Spleen (tissue), 7 donors: ENCODE data around the gene NMNAT1.
"Not testable (repeated sequence)": the region's sequence is repeated elsewhere in the genome, so short reads cannot be mapped to it uniquely, and the experiment has no call there.

ENCODE experiments used
- POLR2A ChIP-seq, 3 donors: fragments of 450-650 bp; IDR thresholded peaks; one replicate each; pipeline ENCODE4 v1.5.1; 2017; ENCODE audit warnings: antibody characterized with exemption in 3 of 3, mild to moderate bottlenecking in 1 of 3
- POLR2AphosphoS5 ChIP-seq, 3 donors: sonication (generic); formaldehyde crosslinking; IDR thresholded peaks; one replicate each; pipeline ENCODE4 v1.5.1; 2017; ENCODE audit warnings: antibody characterized with exemption in 3 of 3
- TF ChIP-seq, protein P1 (sequence below), 11 experiments: fragments of 200-600 bp in 7 of 11; fragments of 450-650 bp in 4 of 11; sonication (generic) in 4 of 11; IDR thresholded peaks in 8 of 11; conservative IDR thresholded peaks in 3 of 11; 1 replicate in 7 of 11; 2 replicates in 4 of 11; pipeline versions ENCODE4 v1.4.0 to v1.8.0; 2016 to 2021; ENCODE audit warnings: antibody characterized with exemption in 11 of 11, inconsistent platforms in 4 of 11, mild to moderate bottlenecking in 1 of 11
- donor health status: DM: no; HTN: no; CAD: no; lungs with moderate emphysema.
- donor health status: DM: no; HTN: no; CAD: no.
- donor health status: DM: no; HTN: no; CAD: no.

- TF ChIP-seq, protein P1, sequence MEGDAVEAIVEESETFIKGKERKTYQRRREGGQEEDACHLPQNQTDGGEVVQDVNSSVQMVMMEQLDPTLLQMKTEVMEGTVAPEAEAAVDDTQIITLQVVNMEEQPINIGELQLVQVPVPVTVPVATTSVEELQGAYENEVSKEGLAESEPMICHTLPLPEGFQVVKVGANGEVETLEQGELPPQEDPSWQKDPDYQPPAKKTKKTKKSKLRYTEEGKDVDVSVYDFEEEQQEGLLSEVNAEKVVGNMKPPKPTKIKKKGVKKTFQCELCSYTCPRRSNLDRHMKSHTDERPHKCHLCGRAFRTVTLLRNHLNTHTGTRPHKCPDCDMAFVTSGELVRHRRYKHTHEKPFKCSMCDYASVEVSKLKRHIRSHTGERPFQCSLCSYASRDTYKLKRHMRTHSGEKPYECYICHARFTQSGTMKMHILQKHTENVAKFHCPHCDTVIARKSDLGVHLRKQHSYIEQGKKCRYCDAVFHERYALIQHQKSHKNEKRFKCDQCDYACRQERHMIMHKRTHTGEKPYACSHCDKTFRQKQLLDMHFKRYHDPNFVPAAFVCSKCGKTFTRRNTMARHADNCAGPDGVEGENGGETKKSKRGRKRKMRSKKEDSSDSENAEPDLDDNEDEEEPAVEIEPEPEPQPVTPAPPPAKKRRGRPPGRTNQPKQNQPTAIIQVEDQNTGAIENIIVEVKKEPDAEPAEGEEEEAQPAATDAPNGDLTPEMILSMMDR (IDR thresholded peaks at IDR 0.05 in 8 of 11, conservative IDR thresholded peaks at IDR 0.05 in 3 of 11), result not testable (repeated sequence)
- TF ChIP-seq POLR2AphosphoS5, POLR2A (IDR thresholded peaks at IDR 0.05): not testable (repeated sequence)
These were observed 77.4 kb downstream of the NMNAT1 start for GRCh38 chr1:10020678-10021077.
